Neuron (in vitro differentiated cells): ENCODE results near the gene CSRNP3.

Experiments used
- H2AFZ ChIP-seq: one replicate; pipeline ENCODE4 v1.6.1; 2013; ENCODE audit warnings: low read depth, mild to moderate bottlenecking, inconsistent platforms, low read length, moderate library complexity
- H3K27me3 ChIP-seq: one replicate; pipeline ENCODE4 v1.6.1; 2013; ENCODE audit warnings: low read length; ENCODE audit not compliant: insufficient read depth
- H3K36me3 ChIP-seq: one replicate; pipeline ENCODE4 v1.6.1; 2013; ENCODE audit warnings: low read length; ENCODE audit not compliant: insufficient read depth
- H3K4me1 ChIP-seq: one replicate; pipeline ENCODE4 v1.6.1; 2013; ENCODE audit warnings: low read length; ENCODE audit not compliant: insufficient read depth
- H3K4me3 ChIP-seq: 2 replicates; pipeline ENCODE4 v1.5.1; 2013; ENCODE audit warnings: mild to moderate bottlenecking, low read length, moderate library complexity
- H3K9me3 ChIP-seq: one replicate; pipeline ENCODE4 v1.6.1; 2013; ENCODE audit warnings: low read length

The CSRNP3 gene

GRCh38 chr2:165528691-165529090, 59.2 kb downstream of the CSRNP3 start:
- H3K36me3 ChIP-seq: peaks cover 1% of the 10 kb centered on the region
- H3K4me3 ChIP-seq: no peak overlapping the region
- H3K27me3 ChIP-seq: no peaks in the 10 kb centered on the region
- no peak overlapping the region for H2AFZ ChIP-seq
- H3K4me1 ChIP-seq: no peaks in the 10 kb centered on the region
- H3K9me3 ChIP-seq: no peaks in the 10 kb centered on the region

GRCh38 chr2:165529130-165529529, 59.6 kb downstream of the CSRNP3 start:
- Histone ChIP-seq H3K4me1 (no peaks in the 10 kb centered on the region), H3K27me3 (no peaks in the 10 kb centered on the region), H3K9me3 (no peaks in the 10 kb centered on the region), H2AFZ (no peak overlapping the region), H3K36me3 (no peaks in the 10 kb centered on the region), H3K4me3 (no peak overlapping the region)

GRCh38 chr2:165533331-165533730, 63.8 kb downstream of the CSRNP3 start:
- no peak overlapping the region for H3K4me3 ChIP-seq
- H3K4me1 ChIP-seq: no peaks in the 10 kb centered on the region
- H2AFZ ChIP-seq: no peak overlapping the region
- H3K9me3 ChIP-seq: no peaks in the 10 kb centered on the region
- H3K27me3 ChIP-seq: no peaks in the 10 kb centered on the region
- H3K36me3 ChIP-seq: no peaks in the 10 kb centered on the region

GRCh38 chr2:165535471-165535870, 66.0 kb downstream of the CSRNP3 start:
- no peaks in the 10 kb centered on the region for H3K4me1 ChIP-seq
- no peak overlapping the region for H3K4me3 ChIP-seq
- H3K27me3 ChIP-seq: no peaks in the 10 kb centered on the region
- no peaks in the 10 kb centered on the region for H3K9me3 ChIP-seq
- no peaks in the 10 kb centered on the region for H3K36me3 ChIP-seq
- H2AFZ ChIP-seq: no peak overlapping the region

- Histone ChIP-seq H3K36me3 (no peaks in the 10 kb centered on the region), H2AFZ (no peak overlapping the region), H3K4me1 (no peaks in the 10 kb centered on the region), H3K27me3 (no peaks in the 10 kb centered on the region), H3K4me3 (no peak overlapping the region), H3K9me3 (no peaks in the 10 kb centered on the region)
Observed at GRCh38 chr2:165536851-165537499, 67.5 kb downstream of the CSRNP3 start.

GRCh38 chr2:165539985-165540384, 70.5 kb downstream of the CSRNP3 start:
- no peak overlapping the region for H2AFZ ChIP-seq
- H3K36me3 ChIP-seq: no peaks in the 10 kb centered on the region
- H3K4me1 ChIP-seq: no peaks in the 10 kb centered on the region
- no peaks in the 10 kb centered on the region for H3K27me3 ChIP-seq
- H3K9me3 ChIP-seq: no peaks in the 10 kb centered on the region
- H3K4me3 ChIP-seq: no peak overlapping the region

GRCh38 chr2:165544897-165545296, 75.4 kb downstream of the CSRNP3 start:
- Histone ChIP-seq H3K36me3 (no peaks in the 10 kb centered on the region), H3K9me3 (no peaks in the 10 kb centered on the region), H2AFZ (no peak overlapping the region), H3K4me1 (peaks cover 12% of the 10 kb centered on the region), H3K4me3 (no peak overlapping the region), H3K27me3 (no peaks in the 10 kb centered on the region)

GRCh38 chr2:165547900-165548299, 78.4 kb downstream of the CSRNP3 start:
- H3K4me3 ChIP-seq: no peak overlapping the region
- H3K9me3 ChIP-seq: no peaks in the 10 kb centered on the region
- peaks cover 13% of the 10 kb centered on the region for H3K4me1 ChIP-seq
- no peak overlapping the region for H2AFZ ChIP-seq
- no peaks in the 10 kb centered on the region for H3K36me3 ChIP-seq
- H3K27me3 ChIP-seq: no peaks in the 10 kb centered on the region

GRCh38 chr2:165549619-165550018, 80.1 kb downstream of the CSRNP3 start:
- H3K27me3 ChIP-seq: no peaks in the 10 kb centered on the region
- H2AFZ ChIP-seq: no peak overlapping the region
- H3K4me3 ChIP-seq: no peak overlapping the region
- H3K4me1 ChIP-seq: peaks cover 13% of the 10 kb centered on the region
- H3K36me3 ChIP-seq: no peaks in the 10 kb centered on the region
- no peaks in the 10 kb centered on the region for H3K9me3 ChIP-seq

GRCh38 chr2:165558832-165559231, 89.3 kb downstream of the CSRNP3 start:
- peaks cover 4% of the 10 kb centered on the region for H3K4me1 ChIP-seq
- no peak overlapping the region for H2AFZ ChIP-seq
- no peaks in the 10 kb centered on the region for H3K9me3 ChIP-seq
- H3K27me3 ChIP-seq: no peaks in the 10 kb centered on the region
- no peak overlapping the region for H3K4me3 ChIP-seq
- H3K36me3 ChIP-seq: no peaks in the 10 kb centered on the region

GRCh38 chr2:165560377-165560988, 91.0 kb downstream of the CSRNP3 start:
- no peaks in the 10 kb centered on the region for H3K9me3 ChIP-seq

GRCh38 chr2:165561516-165561915, 92.0 kb downstream of the CSRNP3 start:
- Histone ChIP-seq H3K27me3 (no peaks in the 10 kb centered on the region), H3K4me3 (no peak overlapping the region), H2AFZ (no peak overlapping the region), H3K9me3 (no peaks in the 10 kb centered on the region), H3K36me3 (no peaks in the 10 kb centered on the region), H3K4me1 (peaks cover 4% of the 10 kb centered on the region)

More at GRCh38 chr2:165560377-165560988, 91.0 kb downstream of the CSRNP3 start:
- H3K27me3 ChIP-seq: no peaks in the 10 kb centered on the region
- no peak overlapping the region for H2AFZ ChIP-seq
- no peak overlapping the region for H3K4me3 ChIP-seq
- peaks cover 4% of the 10 kb centered on the region for H3K4me1 ChIP-seq
- H3K36me3 ChIP-seq: no peaks in the 10 kb centered on the region

- no peaks in the 10 kb centered on the region for H3K36me3 ChIP-seq
- no peak overlapping the region for H3K4me3 ChIP-seq
- no peaks in the 10 kb centered on the region for H3K9me3 ChIP-seq
- no peaks in the 10 kb centered on the region for H3K27me3 ChIP-seq
- peaks cover 4% of the 10 kb centered on the region for H3K4me1 ChIP-seq
- H2AFZ ChIP-seq: no peak overlapping the region
Observed at GRCh38 chr2:165562233-165562632, 92.7 kb downstream of the CSRNP3 start.
